Measurements from ENCODE around the gene ISYNA1. TPM values are rescaled to one million over a fixed set of nuclear protein-coding genes. Genes with fewer than 3 reads are reported as not detected.

ISYNA1 gene
- total RNA-seq (2013; cell fraction: nucleolus; rRNA removed): 8.2 and 8.9 TPM in 2 replicates
- total RNA-seq (2014; rRNA removed): 9.9 and 12.3 TPM in 2 replicates
- total RNA-seq (2014; rRNA removed; fragmentation: Illumina TruSeq; extraction: Trizol): 4.9 and 5.3 TPM in 2 replicates
- total RNA-seq (2021): 37.0 and 38.8 TPM in 2 replicates
- 12.5 TPM for polyA plus RNA-seq (2011; ENCODE audit: low read depth)
- polyA plus RNA-seq (2011; rRNA removed): 0.78 and 1.9 TPM in 2 replicates
- polyA plus RNA-seq (2011; cell fraction: cytosol; rRNA removed): 2.0 and 3.0 TPM in 2 replicates
- 19.2 and 23.0 TPM in 2 replicates for polyA plus RNA-seq (2011; cell fraction: nucleus; rRNA removed)
- 23.2 and 24.0 TPM in 2 replicates for polyA plus RNA-seq (2012)
- 2.5 and 3.8 TPM in 2 replicates for polyA plus RNA-seq (2014; fragmentation: Illumina TruSeq; extraction: Trizol)
- polyA plus RNA-seq (2014; fragmentation: Nextera tagmentation; extraction: Ambion mirVana): 1 to 10 TPM; 2.8 to 6.3 TPM
- 33.0 and 37.8 TPM in 2 replicates for polyA plus RNA-seq (2014; rRNA removed)
- polyA plus RNA-seq (2016; fragmentation: Nextera tagmentation; extraction: Ambion mirVana): 10 to 100 TPM; 12.0 to 12.5 TPM
- 0.59 and 2.4 TPM in 2 replicates for polyA minus RNA-seq (2011; rRNA and poly(A)+ RNA removed)
- 1.1 and 5.1 TPM in 2 replicates for polyA minus RNA-seq (2011; cell fraction: cytosol; rRNA and poly(A)+ RNA removed)
- 2.3 and 5.6 TPM in 2 replicates for polyA minus RNA-seq (2011; cell fraction: nucleus; rRNA and poly(A)+ RNA removed)
- Bru-seq, nascent RNA: percentile 46 among the genes with signal in this experiment
- percentile 66 among the genes with signal in this experiment for BruChase-seq, experiment 1, labeled RNA remaining after a 6-hour chase
- percentile 54 among the genes with signal in this experiment for BruChase-seq, experiment 2, labeled RNA remaining after a 2-hour chase
- long read RNA-seq, experiment 1, partial matches to known transcripts: 1 of 5 reads
- long read RNA-seq, experiment 1, other reads (novel, unspliced or antisense): 0 of 5 reads
- long read RNA-seq, experiment 2, partial matches to known transcripts: 0 of 1 reads
- long read RNA-seq, experiment 2, other reads (novel, unspliced or antisense): 0 of 1 reads

DNA sequence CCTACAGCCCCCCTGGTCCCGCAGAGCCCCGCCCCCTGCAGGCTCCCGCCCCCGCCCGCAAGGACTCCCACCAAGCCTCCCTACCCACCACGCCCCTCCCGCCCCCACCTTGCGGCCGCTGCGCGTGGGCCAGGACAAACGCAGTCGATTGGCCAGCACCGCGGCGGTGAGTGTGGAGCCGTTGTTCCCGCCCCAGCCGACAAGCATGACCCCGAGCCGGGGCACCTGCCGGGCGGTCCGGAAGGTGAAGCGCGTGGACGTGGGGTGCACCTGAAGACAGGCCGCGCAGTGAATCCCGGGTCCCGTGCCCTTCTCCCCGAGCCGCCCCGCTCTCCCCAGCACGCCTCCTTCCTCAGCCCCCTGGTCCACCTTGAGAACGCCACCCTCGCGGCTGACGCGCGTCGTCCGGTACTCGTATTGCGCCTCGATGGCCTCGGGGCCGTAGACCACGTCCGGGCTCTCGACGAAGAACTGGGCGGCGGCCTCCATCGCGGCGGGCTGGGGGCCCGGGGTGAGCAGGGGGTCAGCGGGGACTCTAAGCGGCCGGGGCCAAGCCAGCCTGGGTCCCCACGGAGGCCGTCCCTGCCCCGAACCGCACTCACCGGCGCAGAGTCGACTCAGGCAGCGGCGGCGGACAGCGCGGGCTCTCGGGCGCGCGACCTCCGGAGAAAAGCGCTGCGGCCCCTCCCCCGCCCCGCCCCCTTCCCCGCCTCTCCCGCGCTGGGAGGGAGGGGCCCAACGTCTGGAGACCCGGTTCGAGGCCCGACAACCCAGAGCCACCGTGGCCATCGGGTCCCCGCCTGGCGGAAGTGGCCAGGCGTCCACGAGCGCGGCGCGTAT lies at the start of gene ISYNA1:
Gene ISYNA1, minus strand, starts transcription at position 643 of the 840 bp plus-strand sequence. Its CDS starts 154 bp downstream, at position 489.
- peak; percentile 13 for ATAC-seq
- ChIA-PET SMC1A (ENCODE audit: uncharacterized antibody, unreplicated experiment) (no interaction called here), CTCF (interaction anchor here (0.6 kb wide), 1 partner anchor 24 kb away, joined by 3 read pairs; no protein-coding TSS in a partner anchor), POLR2A (no interaction called here), RAD21 (ENCODE audit: unreplicated experiment) (interaction anchor here (1.0 kb wide), 2 partner anchors 16 to 21 kb away, joined by 3 read pairs; no protein-coding TSS in a partner anchor)
- no peak within 1 kb of the TSS; the same call in 1 of the 2 replicates for H3K27ac ChIP-seq (ENCODE audit: control insufficient read depth, insufficient read depth)
- no peaks in the 10 kb centered on the region; the same call in 2 of the 3 replicates for H3K9me3 ChIP-seq (replicated peaks; ENCODE audit: control insufficient read depth, insufficient read depth, low read length)
- BruUV-seq (replicated peaks): no TSS peak
- H3K79me2 ChIP-seq (ENCODE audit: control insufficient read depth, insufficient read depth, low read length): peaks cover 6% of the 10 kb centered on the region
- peaks cover 0 to 2% of the 10 kb centered on the region in 2 experiments; a peak in 1 of 4 replicates for H3K36me3 ChIP-seq (ENCODE audit: control insufficient read depth in 2 of 2, insufficient read depth in 2 of 2, low read length in 1 of 2)
- H3K4me1 ChIP-seq (ENCODE audit: control insufficient read depth, insufficient read depth, low read length): peaks cover 15% of the 10 kb centered on the region
- 10% methylated on average over 69 of the region's 99 CpGs for WGBS (ENCODE audit: insufficient coverage, insufficient replicate concordance, low lambda C conversion rate, missing lambda C conversion rate)
- H3K9ac ChIP-seq (ENCODE audit: control insufficient read depth, insufficient read depth, low read length): peak within 1 kb of the TSS; percentile 19; the same call in 1 of the 2 replicates
- H3K4me3 ChIP-seq: peak within 1 kb of the TSS; percentile 65
- no peaks in the 10 kb centered on the region for H4K20me1 ChIP-seq (ENCODE audit: control insufficient read depth, insufficient read depth)
- no peak for DNase-seq (ENCODE audit: low read depth, low spot score)
- H3K4me2 ChIP-seq (ENCODE audit: control insufficient read depth, insufficient read depth): peak within 1 kb of the TSS; percentile 94
- H2AFZ ChIP-seq (ENCODE audit: control insufficient read depth, low read depth, low read length): peak within 1 kb of the TSS; percentile 82
- no peaks in the 10 kb centered on the region for H3K27me3 ChIP-seq (replicated peaks in 1 of 2; ENCODE audit: control insufficient read depth in 2 of 2, insufficient read depth in 2 of 2, low read length in 1 of 2)
- in situ Hi-C loops (cut with MboI) (no loop called here), intact Hi-C loops (cut with micrococcal nuclease; ENCODE audit: unreplicated experiment) (no loop called here)
- FAIRE-seq: no peak
- TF ChIP-seq MYC (IDR thresholded peaks at IDR 0.05; ENCODE audit: insufficient read depth, insufficient read length, insufficient replicate concordance, low read length, severe bottlenecking) (no peak), CREB1 (IDR thresholded peaks at IDR 0.05; ENCODE audit: low read depth) (no peak), CEBPB (IDR thresholded peaks at IDR 0.05; ENCODE audit: borderline replicate concordance in 1 of 2, low read depth in 2 of 2, low read length in 2 of 2) (no peak), MXI1 (IDR thresholded peaks at IDR 0.05; ENCODE audit: low read depth, low read length) (no peak), STAT1 (conservative IDR thresholded peaks at IDR 0.05) (no peak), IKZF2 (IDR thresholded peaks at IDR 0.05) (no peak), LARP7 (IDR thresholded peaks at IDR 0.05) (0 out of 2 replicates have a peak, but pooled peaks have one; percentile 22)
- TF ChIP-seq, protein P1, sequence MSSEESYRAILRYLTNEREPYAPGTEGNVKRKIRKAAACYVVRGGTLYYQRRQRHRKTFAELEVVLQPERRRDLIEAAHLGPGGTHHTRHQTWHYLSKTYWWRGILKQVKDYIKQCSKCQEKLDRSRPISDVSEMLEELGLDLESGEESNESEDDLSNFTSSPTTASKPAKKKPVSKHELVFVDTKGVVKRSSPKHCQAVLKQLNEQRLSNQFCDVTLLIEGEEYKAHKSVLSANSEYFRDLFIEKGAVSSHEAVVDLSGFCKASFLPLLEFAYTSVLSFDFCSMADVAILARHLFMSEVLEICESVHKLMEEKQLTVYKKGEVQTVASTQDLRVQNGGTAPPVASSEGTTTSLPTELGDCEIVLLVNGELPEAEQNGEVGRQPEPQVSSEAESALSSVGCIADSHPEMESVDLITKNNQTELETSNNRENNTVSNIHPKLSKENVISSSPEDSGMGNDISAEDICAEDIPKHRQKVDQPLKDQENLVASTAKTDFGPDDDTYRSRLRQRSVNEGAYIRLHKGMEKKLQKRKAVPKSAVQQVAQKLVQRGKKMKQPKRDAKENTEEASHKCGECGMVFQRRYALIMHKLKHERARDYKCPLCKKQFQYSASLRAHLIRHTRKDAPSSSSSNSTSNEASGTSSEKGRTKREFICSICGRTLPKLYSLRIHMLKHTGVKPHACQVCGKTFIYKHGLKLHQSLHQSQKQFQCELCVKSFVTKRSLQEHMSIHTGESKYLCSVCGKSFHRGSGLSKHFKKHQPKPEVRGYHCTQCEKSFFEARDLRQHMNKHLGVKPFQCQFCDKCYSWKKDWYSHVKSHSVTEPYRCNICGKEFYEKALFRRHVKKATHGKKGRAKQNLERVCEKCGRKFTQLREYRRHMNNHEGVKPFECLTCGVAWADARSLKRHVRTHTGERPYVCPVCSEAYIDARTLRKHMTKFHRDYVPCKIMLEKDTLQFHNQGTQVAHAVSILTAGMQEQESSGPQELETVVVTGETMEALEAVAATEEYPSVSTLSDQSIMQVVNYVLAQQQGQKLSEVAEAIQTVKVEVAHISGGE (CRISPR knock-in tag; IDR thresholded peaks at IDR 0.05): no peak
- TF ChIP-seq, protein P2, sequence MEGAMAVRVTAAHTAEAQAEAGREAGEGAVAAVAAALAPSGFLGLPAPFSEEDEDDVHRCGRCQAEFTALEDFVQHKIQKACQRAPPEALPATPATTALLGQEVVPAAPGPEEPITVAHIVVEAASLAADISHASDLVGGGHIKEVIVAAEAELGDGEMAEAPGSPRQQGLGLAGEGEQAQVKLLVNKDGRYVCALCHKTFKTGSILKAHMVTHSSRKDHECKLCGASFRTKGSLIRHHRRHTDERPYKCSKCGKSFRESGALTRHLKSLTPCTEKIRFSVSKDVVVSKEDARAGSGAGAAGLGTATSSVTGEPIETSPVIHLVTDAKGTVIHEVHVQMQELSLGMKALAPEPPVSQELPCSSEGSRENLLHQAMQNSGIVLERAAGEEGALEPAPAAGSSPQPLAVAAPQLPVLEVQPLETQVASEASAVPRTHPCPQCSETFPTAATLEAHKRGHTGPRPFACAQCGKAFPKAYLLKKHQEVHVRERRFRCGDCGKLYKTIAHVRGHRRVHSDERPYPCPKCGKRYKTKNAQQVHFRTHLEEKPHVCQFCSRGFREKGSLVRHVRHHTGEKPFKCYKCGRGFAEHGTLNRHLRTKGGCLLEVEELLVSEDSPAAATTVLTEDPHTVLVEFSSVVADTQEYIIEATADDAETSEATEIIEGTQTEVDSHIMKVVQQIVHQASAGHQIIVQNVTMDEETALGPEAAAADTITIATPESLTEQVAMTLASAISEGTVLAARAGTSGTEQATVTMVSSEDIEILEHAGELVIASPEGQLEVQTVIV (IDR thresholded peaks at IDR 0.05; ENCODE audit: borderline replicate concordance, partially characterized antibody): no peak
